SK-N-SH treated with all-trans-retinoic acid at 6 μM for 48 hours (cell line): ENCODE data around the gene CCNY.

ENCODE experiments used
- ATAC-seq: fragments of 200-7000 bp; cut with Tn5 transposase; 3 replicates; pipeline ENCODE4 v1.9.1; 2020; ENCODE audit warnings: mild to moderate bottlenecking, moderate library complexity
- ARNTL ChIP-seq: fragments of 450-650 bp; formaldehyde crosslinking; IDR thresholded peaks from 2 replicates; pipeline ENCODE4 v1.5.0; 2020; ENCODE audit warnings: low read depth, mild to moderate bottlenecking, moderate library complexity, borderline replicate concordance
- BACH2 ChIP-seq: fragments of 250-450 bp; sonication (Bioruptor Pico); IDR thresholded peaks from 2 replicates; pipeline ENCODE4 v1.9.0; 2021; ENCODE audit warnings: mild to moderate bottlenecking, borderline replicate concordance
- CREB5 ChIP-seq: fragments of 250-450 bp; sonication (Bioruptor Pico); IDR thresholded peaks from 2 replicates; pipeline ENCODE4 v1.5.1; 2020; ENCODE audit warnings: low read depth, mild to moderate bottlenecking, moderate library complexity
- CSDC2 ChIP-seq: fragments of 250-450 bp; sonication (Bioruptor Pico); IDR thresholded peaks from 2 replicates; pipeline ENCODE4 v1.5.0; 2020; ENCODE audit warnings: mild to moderate bottlenecking, moderate library complexity
- CSRNP3 ChIP-seq: fragments of 250-450 bp; sonication (Bioruptor Pico); IDR thresholded peaks from 2 replicates; pipeline ENCODE4 v1.5.1; 2021; ENCODE audit warnings: mild to moderate bottlenecking, moderate library complexity
- ISL1 ChIP-seq: fragments of 250-450 bp; sonication (Bioruptor Pico); IDR thresholded peaks from 2 replicates; pipeline ENCODE4 v2.1.2; 2022; ENCODE audit warnings: mild to moderate bottlenecking, moderate library complexity
- OSR1 ChIP-seq: fragments of 250-450 bp; sonication (Bioruptor Pico); IDR thresholded peaks from 2 replicates; pipeline ENCODE4 v1.8.0; 2022; ENCODE audit warnings: moderate library complexity, mild to moderate bottlenecking, inconsistent platforms
- PATZ1 ChIP-seq: fragments of 250-450 bp; sonication (Bioruptor Pico); IDR thresholded peaks from 2 replicates; pipeline ENCODE4 v1.8.0; 2020; ENCODE audit warnings: mild to moderate bottlenecking, moderate library complexity, borderline replicate concordance
- POU6F1 ChIP-seq: fragments of 250-450 bp; sonication (Bioruptor Pico); IDR thresholded peaks from 2 replicates; pipeline ENCODE4 v1.8.0; 2021; ENCODE audit warnings: low read depth, mild to moderate bottlenecking, moderate library complexity, borderline replicate concordance
- PPARA ChIP-seq: fragments of 250-450 bp; sonication (Bioruptor Pico); IDR thresholded peaks from 2 replicates; pipeline ENCODE4 v1.5.0; 2020; ENCODE audit warnings: mild to moderate bottlenecking, borderline replicate concordance
- SNAI2 ChIP-seq: fragments of 250-450 bp; sonication (Bioruptor Pico); IDR thresholded peaks from 2 replicates; pipeline ENCODE4 v1.5.0; 2020; ENCODE audit warnings: mild to moderate bottlenecking, moderate library complexity
- TCF4 ChIP-seq: fragments of 250-450 bp; sonication (Bioruptor Pico); IDR thresholded peaks from 2 replicates; pipeline ENCODE4 v1.8.0; 2021; ENCODE audit warnings: mild to moderate bottlenecking, moderate library complexity, borderline replicate concordance
- TOX ChIP-seq: fragments of 250-450 bp; sonication (Bioruptor Pico); IDR thresholded peaks from 2 replicates; pipeline ENCODE4 v1.8.0; 2021; ENCODE audit warnings: mild to moderate bottlenecking, moderate library complexity, borderline replicate concordance
- TSHZ2 ChIP-seq: fragments of 250-450 bp; sonication (Bioruptor Pico); IDR thresholded peaks from 2 replicates; pipeline ENCODE4 v1.5.0; 2020; ENCODE audit warnings: mild to moderate bottlenecking, moderate library complexity
- ZC3H10 ChIP-seq: fragments of 250-450 bp; sonication (Bioruptor Pico); IDR thresholded peaks from 2 replicates; pipeline ENCODE4 v1.5.1; 2021; ENCODE audit warnings: mild to moderate bottlenecking, moderate library complexity
- ZFP3 ChIP-seq: fragments of 250-450 bp; sonication (Bioruptor Pico); IDR thresholded peaks from 2 replicates; pipeline ENCODE4 v1.5.0; 2020; ENCODE audit warnings: mild to moderate bottlenecking, moderate library complexity
- ZFP30 ChIP-seq: fragments of 450-650 bp; formaldehyde crosslinking; IDR thresholded peaks from 2 replicates; pipeline ENCODE4 v1.5.0; 2022; ENCODE audit warnings: mild to moderate bottlenecking, moderate library complexity
- ZNF70 ChIP-seq: fragments of 450-650 bp; formaldehyde crosslinking; IDR thresholded peaks from 2 replicates; pipeline ENCODE4 v1.5.0; 2020; ENCODE audit warnings: mild to moderate bottlenecking, moderate library complexity
- ZNF8 ChIP-seq: fragments of 450-650 bp; formaldehyde crosslinking; IDR thresholded peaks from 2 replicates; pipeline ENCODE4 v1.5.0; 2020; ENCODE audit warnings: mild to moderate bottlenecking, moderate library complexity

The CCNY gene

GRCh38 chr10:35526746-35527145 is 190.4 kb downstream of the CCNY start:
- TF ChIP-seq TOX (no peak), CSDC2 (CRISPR knock-in tag) (no peak), ISL1 (no peak), BACH2 (CRISPR knock-in tag) (no peak), CREB5 (CRISPR knock-in tag) (no peak), TCF4 (CRISPR knock-in tag) (no peak), PATZ1 (CRISPR knock-in tag) (no peak), ZFP30 (CRISPR knock-in tag) (no peak), ARNTL (CRISPR knock-in tag) (no peak)
- no peak for ATAC-seq

GRCh38 chr10:35532141-35532540 is 195.8 kb downstream of the CCNY start:
- TF ChIP-seq PPARA (CRISPR knock-in tag), result no peak
- no peak for TF ChIP-seq ISL1
- no peak for TF ChIP-seq TSHZ2 (CRISPR knock-in tag)
- TF ChIP-seq CSRNP3 (CRISPR knock-in tag), result no peak
- TF ChIP-seq ZFP3 (CRISPR knock-in tag), result no peak
- TF ChIP-seq ZC3H10, result no peak
- TF ChIP-seq ZNF8 (CRISPR knock-in tag), result no peak
- no peak for TF ChIP-seq POU6F1 (CRISPR knock-in tag)
- no peak for TF ChIP-seq CSDC2 (CRISPR knock-in tag)
- TF ChIP-seq BACH2 (CRISPR knock-in tag), result no peak
- ATAC-seq, result no peak

GRCh38 chr10:35533565-35533964 is 197.3 kb downstream of the CCNY start:
- no peak for ATAC-seq
- TF ChIP-seq POU6F1 (CRISPR knock-in tag), result no peak
- no peak for TF ChIP-seq ISL1
- no peak for TF ChIP-seq SNAI2 (CRISPR knock-in tag)
- no peak for TF ChIP-seq PPARA (CRISPR knock-in tag)
- no peak for TF ChIP-seq TOX
- TF ChIP-seq ZFP3 (CRISPR knock-in tag), result no peak
- no peak for TF ChIP-seq CSRNP3 (CRISPR knock-in tag)
- TF ChIP-seq CREB5 (CRISPR knock-in tag), result no peak
- TF ChIP-seq CSDC2 (CRISPR knock-in tag), result no peak
- no peak for TF ChIP-seq ZNF70 (CRISPR knock-in tag)
- no peak for TF ChIP-seq ARNTL (CRISPR knock-in tag)
- no peak for TF ChIP-seq PATZ1 (CRISPR knock-in tag)
- TF ChIP-seq OSR1, result no peak
